Endodermal cell (in vitro differentiated cells): ENCODE measurements around the gene IFI27. TPM values are rescaled to one million over a fixed set of nuclear protein-coding genes. Genes with fewer than 3 reads are reported as not detected.

Experiments
- DNase-seq: peaks from one replicate; pipeline ENCODE4 v3.0.0-alpha.2; 2017
- H3K27ac ChIP-seq: 2 replicates; pipeline ENCODE4 v1.5.1; 2013; ENCODE audit warnings: mild to moderate bottlenecking, low read depth, low read length, moderate library complexity
- H3K27me3 ChIP-seq: 2 replicates; pipeline ENCODE4 v1.6.1; 2013; ENCODE audit warnings: mild to moderate bottlenecking, low read length, moderate library complexity; ENCODE audit not compliant: insufficient read depth, control insufficient read depth, poor library complexity, severe bottlenecking
- H3K36me3 ChIP-seq: 2 replicates; pipeline ENCODE4 v1.7.0; 2013; ENCODE audit warnings: mild to moderate bottlenecking, low read length, moderate library complexity; ENCODE audit not compliant: control insufficient read depth, insufficient read depth
- H3K4me1 ChIP-seq: one replicate; pipeline ENCODE4 v1.7.0; 2013; ENCODE audit warnings: low read length; ENCODE audit not compliant: control insufficient read depth, insufficient read depth
- H3K4me3 ChIP-seq: 2 replicates; pipeline ENCODE4 v1.5.1; 2013; ENCODE audit warnings: mild to moderate bottlenecking, low read length, moderate library complexity
- H3K9ac ChIP-seq: 2 replicates; pipeline ENCODE4 v1.6.1; 2013; ENCODE audit warnings: mild to moderate bottlenecking, low read length, moderate library complexity; ENCODE audit not compliant: poor library complexity, severe bottlenecking; ENCODE audit errors: extremely low read depth
- H3K9me3 ChIP-seq: 2 replicates; pipeline ENCODE4 v1.6.1; 2013; ENCODE audit warnings: mild to moderate bottlenecking, low read length, moderate library complexity; ENCODE audit not compliant: control insufficient read depth
- H3K27ac Mint-ChIP-seq: 2 replicates; pipeline ENCODE4 v1.8.0; 2020; ENCODE audit warnings: mixed read lengths
- H3K27me3 Mint-ChIP-seq: 2 replicates; pipeline ENCODE4 v1.8.0; 2021; ENCODE audit warnings: mild to moderate bottlenecking, mixed read lengths; ENCODE audit not compliant: insufficient read depth
- H3K36me3 Mint-ChIP-seq: 2 replicates; pipeline ENCODE4 v1.8.0; 2020; ENCODE audit warnings: low read depth, mixed read lengths
- H3K4me1 Mint-ChIP-seq: 2 replicates; pipeline ENCODE4 v1.8.0; 2020; ENCODE audit warnings: mixed read lengths
- H3K4me3 Mint-ChIP-seq: 2 replicates; pipeline ENCODE4 v1.8.0; 2020; ENCODE audit warnings: mild to moderate bottlenecking, moderate library complexity, mixed read lengths
- H3K9me3 Mint-ChIP-seq: 2 replicates; pipeline ENCODE4 v1.8.0; 2020; ENCODE audit warnings: mild to moderate bottlenecking, mixed read lengths
- CTCF ChIP-seq: fragments of 200-600 bp; sonication (generic); conservative IDR thresholded peaks from 2 replicates; pipeline ENCODE4 v1.5.0; 2021; ENCODE audit warnings: antibody characterized with exemption, mild to moderate bottlenecking
- WGBS, 2 experiments: methylation state at CpG; one replicate each; pipeline versions ENCODE4 v1.1.5 to v1.1.7; 2013; ENCODE audit warnings: missing lambda C conversion rate in 2 of 2, mixed read lengths in 1 of 2; ENCODE audit not compliant: insufficient coverage in 1 of 2, insufficient read length in 1 of 2; 5-methylcytosine and 5-hydroxymethylcytosine counted together
- total RNA-seq, 2 donors: library from RNA; stranded (reverse); fragmentation: NEBNext Ultra II Directional in 1 of 2; extraction: Animal tissue kit (Norgen Biotek cat#: 25700) in 1 of 2; gene quantifications; 2 replicates in 1 of 2; 3 replicates in 1 of 2; pipeline ENCODE4 v1.2.1, GENCODE V29; 2021

IFI27 gene
- total RNA-seq, 2 donors from 2014 or later = 1.9 to 9.0 TPM

- H3K9ac ChIP-seq = no peak overlapping the region
- Mint-ChIP-seq H3K4me1 (peaks cover 4% of the 10 kb centered on the region), H3K4me3 (no peak overlapping the region), H3K27me3 (no peaks in the 10 kb centered on the region), H3K9me3 (peaks cover 15% of the 10 kb centered on the region), H3K27ac (no peak overlapping the region), H3K36me3 (no peaks in the 10 kb centered on the region)
- peak; percentile 53 for DNase-seq
- peaks cover 4% of the 10 kb centered on the region for H3K4me1 ChIP-seq
- peaks cover 15% of the 10 kb centered on the region for H3K9me3 ChIP-seq
- WGBS, 2 experiments = 51 to 69% methylated on average over 3 to 5 of the region's 5 CpGs
- no peak overlapping the region for H3K27ac ChIP-seq
- no peaks in the 10 kb centered on the region for H3K27me3 ChIP-seq
- TF ChIP-seq CTCF = no peak
- H3K36me3 ChIP-seq = no peaks in the 10 kb centered on the region
- H3K4me3 ChIP-seq = no peak overlapping the region
Measured at GRCh38 chr14:94139006-94139405, 28.5 kb downstream of the IFI27 start.

- Histone ChIP-seq H3K9me3 (peaks cover 15% of the 10 kb centered on the region), H3K4me1 (peaks cover 4% of the 10 kb centered on the region), H3K36me3 (no peaks in the 10 kb centered on the region), H3K9ac (no peak overlapping the region), H3K27ac (no peak overlapping the region), H3K4me3 (no peak overlapping the region), H3K27me3 (no peaks in the 10 kb centered on the region)
- 86 to 89% methylated on average over 4 to 5 of the region's 5 CpGs for WGBS, 2 experiments
- Mint-ChIP-seq H3K4me1 (peaks cover 5% of the 10 kb centered on the region), H3K27ac (no peak overlapping the region), H3K36me3 (no peaks in the 10 kb centered on the region), H3K9me3 (peaks cover 15% of the 10 kb centered on the region), H3K27me3 (no peaks in the 10 kb centered on the region), H3K4me3 (no peak overlapping the region)
- TF ChIP-seq CTCF = no peak
- no peak for DNase-seq
Measured at GRCh38 chr14:94139421-94139820, 28.9 kb downstream of the IFI27 start.

GRCh38 chr14:94142247-94142646, 31.7 kb downstream of the IFI27 start:
- H3K4me3 Mint-ChIP-seq = no peak overlapping the region
- no peak overlapping the region for H3K27ac Mint-ChIP-seq
- 79% methylated on average over 3 of the region's 3 CpGs; no CpG with 5 or more reads in 1 of the 2 experiments for WGBS, 2 experiments
- H3K36me3 ChIP-seq = no peaks in the 10 kb centered on the region
- H3K9ac ChIP-seq = no peak overlapping the region
- no peak overlapping the region for H3K4me3 ChIP-seq
- H3K27me3 ChIP-seq = no peaks in the 10 kb centered on the region
- no peak for DNase-seq
- H3K27ac ChIP-seq = no peak overlapping the region
- no peaks in the 10 kb centered on the region for H3K36me3 Mint-ChIP-seq
- peaks cover 4% of the 10 kb centered on the region for H3K4me1 ChIP-seq
- peaks cover 9% of the 10 kb centered on the region for H3K4me1 Mint-ChIP-seq
- TF ChIP-seq CTCF = no peak
- no peaks in the 10 kb centered on the region for H3K9me3 ChIP-seq
- no peaks in the 10 kb centered on the region for H3K9me3 Mint-ChIP-seq
- H3K27me3 Mint-ChIP-seq = peaks cover under 1% of the 10 kb centered on the region
